ENCODE measurements around the gene LHX8. TPM values are rescaled to one million over a fixed set of nuclear protein-coding genes. Genes with fewer than 3 reads are reported as not detected.

LHX8 gene
- total RNA-seq, 1 experiment from 2014 or later, result not detected

- H2BK120ac ChIP-seq (ENCODE audit: low read depth, low read length, poor library complexity, severe bottlenecking), result no peak overlapping the region
- no peak overlapping the region for H2AFZ ChIP-seq (ENCODE audit: low read length)
- no peaks in the 10 kb centered on the region for H4K20me1 ChIP-seq (ENCODE audit: control insufficient read depth, insufficient read depth, insufficient read length)
- H4K5ac ChIP-seq (ENCODE audit: insufficient read length, low read depth, low read length), result no peak overlapping the region
- H3K4ac ChIP-seq (ENCODE audit: low read depth, low read length), result no peak overlapping the region
- peaks cover 50 to 56% of the 10 kb centered on the region in 2 experiments for H3K4me1 Mint-ChIP-seq
- peak; percentile 64 for DNase-seq
- WGBS (ENCODE audit: extremely low coverage, insufficient read length, low lambda C conversion rate), result no CpG with 5 or more reads among the region's 64 CpGs
- H3K9me3 Mint-ChIP-seq, result peaks cover 0 to 12% of the 10 kb centered on the region in 2 experiments; a peak in 1 of 5 replicates
- no peak overlapping the region for H4K8ac ChIP-seq (replicated peaks; ENCODE audit: insufficient read length, low read depth, low read length)
- H2BK5ac ChIP-seq (ENCODE audit: insufficient read length, low read length), result no peak overlapping the region
- H4K91ac ChIP-seq (ENCODE audit: insufficient read length, low read depth, low read length), result no peak overlapping the region
- peaks cover 47% of the 10 kb centered on the region for H3K27me3 ChIP-seq (ENCODE audit: insufficient read depth, low read length)
- no peaks in the 10 kb centered on the region for H3K79me1 ChIP-seq (ENCODE audit: insufficient read depth, low read depth, low read length, poor library complexity, severe bottlenecking)
- H2BK20ac ChIP-seq (ENCODE audit: low read depth, low read length, poor library complexity, severe bottlenecking), result no peak overlapping the region
- H3K9me3 ChIP-seq (ENCODE audit: control insufficient read depth, low read depth, low read length), result no peaks in the 10 kb centered on the region
- H3K27ac ChIP-seq (ENCODE audit: insufficient read length, low read depth, low read length), result no peak overlapping the region
- H2BK12ac ChIP-seq (ENCODE audit: insufficient read length, low read depth, low read length), result no peak overlapping the region
- H3K27me3 Mint-ChIP-seq (ENCODE audit: low read depth), result peaks cover 92% of the 10 kb centered on the region
- no peak overlapping the region for H2BK15ac ChIP-seq (ENCODE audit: low read depth, low read length)
- H3T11ph ChIP-seq (ENCODE audit: low read length), result no peak overlapping the region
- no peak for TF ChIP-seq CTCF (conservative IDR thresholded peaks at IDR 0.05)
- H3K36me3 Mint-ChIP-seq (ENCODE audit: insufficient read depth in 1 of 3, low read depth in 3 of 3), result no peaks in the 10 kb centered on the region
- H3K79me2 ChIP-seq (ENCODE audit: insufficient read depth, low read length), result no peaks in the 10 kb centered on the region
- no peak overlapping the region for H3K23ac ChIP-seq (ENCODE audit: insufficient read length, low read depth, low read length)
- H3K18ac ChIP-seq (ENCODE audit: insufficient read length, low read depth, low read length), result no peak overlapping the region
- no peak overlapping the region for H2AK5ac ChIP-seq (ENCODE audit: insufficient read length, low read length)
- H3K14ac ChIP-seq (ENCODE audit: insufficient read depth, low read length), result no peak overlapping the region
- H3K27ac Mint-ChIP-seq, result no peak overlapping the region
- peaks cover 31% of the 10 kb centered on the region for H3K23me2 ChIP-seq (ENCODE audit: insufficient read length, low read depth, low read length, poor library complexity, severe bottlenecking)
- H3K4me2 ChIP-seq (ENCODE audit: insufficient read depth, insufficient read length, low read length), result peak overlapping the region; percentile 95
- H3K9ac ChIP-seq (ENCODE audit: extremely low read depth, insufficient read length, low read length), result no peak overlapping the region
- H3K4me1 ChIP-seq (ENCODE audit: insufficient read depth, low read length), result peaks cover 3% of the 10 kb centered on the region; the same call in 1 of the 2 replicates
- peak overlapping the region; percentile 67 to 93 for H3K4me3 Mint-ChIP-seq
- H3K56ac ChIP-seq (ENCODE audit: insufficient read length, low read depth, low read length), result no peak overlapping the region
Observed at GRCh38 chr1:75136195-75136815, 2.1 kb downstream of the LHX8 start.

Measured in H9 (cell line).